ENCODE measurements around the gene CSNK2A3. TPM values are rescaled to one million over a fixed set of nuclear protein-coding genes. Genes with fewer than 3 reads are reported as not detected.

Gene CSNK2A3
- total and polyA plus RNA-seq, 9 of the 15 experiments (the other 6 are each of a cell fraction or from before 2014, with no cell fraction given), result 0.33 to 6.1 (median 1.8) TPM

DNA sequence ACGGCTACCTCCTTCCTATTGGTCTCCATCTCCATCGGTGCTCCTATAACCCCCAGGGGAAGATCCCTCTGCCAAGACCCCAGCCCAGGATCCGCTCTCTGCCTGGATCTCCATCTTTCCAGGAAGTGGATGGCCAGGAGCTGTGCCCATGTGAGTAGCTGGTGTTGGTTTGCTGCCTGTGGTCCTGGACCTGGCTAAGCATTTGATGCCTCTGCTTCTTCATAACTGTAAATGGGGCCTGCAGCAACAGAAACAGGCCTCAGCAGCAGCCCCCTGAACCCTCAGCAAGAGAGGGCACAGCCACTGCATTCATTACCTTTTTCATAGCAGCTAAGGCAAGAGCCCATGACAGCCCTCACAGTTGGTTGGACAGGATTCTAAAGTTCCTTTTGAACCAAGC is 26.6 kb upstream of the CSNK2A3 start:
- Histone ChIP-seq H3K4me1 (replicated peaks in 1 of 2; ENCODE audit: control insufficient read depth in 2 of 2, insufficient read depth in 2 of 2, low read length in 2 of 2) (no peaks in the 10 kb centered on the region), H3K4me3 (no peak overlapping the region), H3K36me3 (ENCODE audit: control insufficient read depth, insufficient read depth, low read length) (no peaks in the 10 kb centered on the region), H3K4me2 (ENCODE audit: insufficient read depth, low read length) (no peak overlapping the region), H3K9me1 (ENCODE audit: control insufficient read depth, insufficient read depth, low read length) (no peaks in the 10 kb centered on the region), H3K9ac (ENCODE audit: insufficient read depth in 1 of 2, low read depth in 2 of 2, low read length in 2 of 2) (no peak overlapping the region), H4K20me1 (replicated peaks; ENCODE audit: control insufficient read depth, insufficient read depth, low read length) (no peaks in the 10 kb centered on the region), H3K9me3 (replicated peaks; ENCODE audit: control insufficient read depth, insufficient read depth, low read depth, low read length) (no peaks in the 10 kb centered on the region), H3K79me2 (ENCODE audit: control insufficient read depth, insufficient read depth, low read length) (no peaks in the 10 kb centered on the region), H2AFZ (ENCODE audit: low read depth, low read length) (no peak overlapping the region), H3K27me3 (ENCODE audit: control insufficient read depth in 2 of 2, insufficient read depth in 2 of 2, low read length in 2 of 2) (peaks cover 0 to 13% of the 10 kb centered on the region in 2 experiments; a peak in 3 of 5 replicates), H3K27ac (ENCODE audit: extremely low read depth, low read depth, low read length) (no peak overlapping the region)
- ATAC-seq, result no peak
- WGBS (ENCODE audit: insufficient coverage, low coverage, missing lambda C conversion rate), result 0% methylated on average over 3 of the region's 3 CpGs
- ChIA-PET CTCF (ENCODE audit: low intra/inter-chr PET ratio) (no interaction called here), POLR2A (interaction anchor here (0.6 kb wide), 1 partner anchor 17 kb away, joined by 4 read pairs; no protein-coding TSS in a partner anchor)
- intact Hi-C loops (cut with micrococcal nuclease), result no loop called here
- no TSS peak for BruUV-seq (replicated peaks)
- TF ChIP-seq ZNF212 (CRISPR knock-in tag; IDR thresholded peaks at IDR 0.05), result no peak
- TF ChIP-seq STAT6 (CRISPR knock-in tag; IDR thresholded peaks at IDR 0.05), result no peak
- TF ChIP-seq PREB (CRISPR knock-in tag; IDR thresholded peaks at IDR 0.05), result no peak
- TF ChIP-seq NCOA1 (IDR thresholded peaks at IDR 0.05; ENCODE audit: low read depth), result no peak
- TF ChIP-seq NEUROD1 (IDR thresholded peaks at IDR 0.05; ENCODE audit: borderline replicate concordance, low read depth, low read length, partially characterized antibody), result no peak
- TF ChIP-seq BRF1 (IDR thresholded peaks at IDR 0.05; ENCODE audit: borderline replicate concordance, extremely low read depth, insufficient read length), result no peak
- TF ChIP-seq XRCC3 (IDR thresholded peaks at IDR 0.05), result no peak
- DNase-seq (ENCODE audit: extremely low read depth in 1 of 4, low spot score in 3 of 4), result no peak
- in situ Hi-C loops (cut with MboI), result no loop called here
- FAIRE-seq, result no peak

Measured in K562 (cell line).